ENCODE results near the gene IGFBP5.

DNA sequence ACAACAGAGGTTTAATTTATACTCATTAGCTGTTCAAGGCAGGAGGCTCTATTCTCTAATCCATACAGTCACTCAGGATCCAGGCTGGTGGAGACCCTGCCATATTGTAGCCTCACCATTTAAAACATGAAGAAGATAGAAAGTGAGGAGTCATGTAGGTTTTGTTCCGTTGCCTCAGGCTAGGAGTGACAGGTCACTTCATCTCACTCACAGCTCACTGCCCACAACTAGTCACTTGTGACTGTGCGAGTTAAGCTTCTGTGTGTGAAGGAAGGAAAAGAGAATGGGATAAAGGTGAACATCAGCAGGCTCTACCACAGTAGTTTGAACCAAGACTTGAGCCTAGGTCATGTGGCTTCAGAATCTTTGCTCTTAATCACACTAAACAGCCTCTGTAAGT lies 71.1 kb downstream of the IGFBP5 start:
- TF ChIP-seq, protein P1, sequence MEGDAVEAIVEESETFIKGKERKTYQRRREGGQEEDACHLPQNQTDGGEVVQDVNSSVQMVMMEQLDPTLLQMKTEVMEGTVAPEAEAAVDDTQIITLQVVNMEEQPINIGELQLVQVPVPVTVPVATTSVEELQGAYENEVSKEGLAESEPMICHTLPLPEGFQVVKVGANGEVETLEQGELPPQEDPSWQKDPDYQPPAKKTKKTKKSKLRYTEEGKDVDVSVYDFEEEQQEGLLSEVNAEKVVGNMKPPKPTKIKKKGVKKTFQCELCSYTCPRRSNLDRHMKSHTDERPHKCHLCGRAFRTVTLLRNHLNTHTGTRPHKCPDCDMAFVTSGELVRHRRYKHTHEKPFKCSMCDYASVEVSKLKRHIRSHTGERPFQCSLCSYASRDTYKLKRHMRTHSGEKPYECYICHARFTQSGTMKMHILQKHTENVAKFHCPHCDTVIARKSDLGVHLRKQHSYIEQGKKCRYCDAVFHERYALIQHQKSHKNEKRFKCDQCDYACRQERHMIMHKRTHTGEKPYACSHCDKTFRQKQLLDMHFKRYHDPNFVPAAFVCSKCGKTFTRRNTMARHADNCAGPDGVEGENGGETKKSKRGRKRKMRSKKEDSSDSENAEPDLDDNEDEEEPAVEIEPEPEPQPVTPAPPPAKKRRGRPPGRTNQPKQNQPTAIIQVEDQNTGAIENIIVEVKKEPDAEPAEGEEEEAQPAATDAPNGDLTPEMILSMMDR (IDR thresholded peaks at IDR 0.05), result no peak
- TF ChIP-seq POLR2A (IDR thresholded peaks at IDR 0.05), result no peak
- TF ChIP-seq POLR2AphosphoS5 (IDR thresholded peaks at IDR 0.05), result no peak

All from breast epithelium (tissue), 3 donors.